ENCODE measurements around the gene HEPACAM2. TPM values are rescaled to one million over a fixed set of nuclear protein-coding genes. Genes with fewer than 3 reads are reported as not detected.

The HEPACAM2 gene
- total RNA-seq, 1 experiment from 2014 or later = not detected

DNA sequence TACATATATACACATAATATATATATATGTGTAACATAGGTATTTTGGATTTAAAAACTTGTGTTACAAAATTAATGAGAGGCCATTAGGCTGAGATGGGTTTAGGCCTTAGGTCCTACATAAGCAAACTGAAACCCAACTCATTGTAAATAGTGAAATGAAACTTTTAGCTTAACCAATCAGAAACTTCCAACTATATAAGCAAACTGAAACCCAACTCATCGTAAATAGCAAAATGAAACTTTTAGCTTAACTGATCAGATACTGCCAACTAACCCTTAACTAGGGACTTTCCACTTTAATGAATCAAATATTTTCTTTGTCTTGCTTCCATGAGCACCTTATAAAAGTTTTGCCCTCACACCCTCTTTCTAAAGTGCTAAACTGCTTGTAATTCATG, 60.8 kb downstream of the HEPACAM2 start (continued):
- TF ChIP-seq, protein P1, sequence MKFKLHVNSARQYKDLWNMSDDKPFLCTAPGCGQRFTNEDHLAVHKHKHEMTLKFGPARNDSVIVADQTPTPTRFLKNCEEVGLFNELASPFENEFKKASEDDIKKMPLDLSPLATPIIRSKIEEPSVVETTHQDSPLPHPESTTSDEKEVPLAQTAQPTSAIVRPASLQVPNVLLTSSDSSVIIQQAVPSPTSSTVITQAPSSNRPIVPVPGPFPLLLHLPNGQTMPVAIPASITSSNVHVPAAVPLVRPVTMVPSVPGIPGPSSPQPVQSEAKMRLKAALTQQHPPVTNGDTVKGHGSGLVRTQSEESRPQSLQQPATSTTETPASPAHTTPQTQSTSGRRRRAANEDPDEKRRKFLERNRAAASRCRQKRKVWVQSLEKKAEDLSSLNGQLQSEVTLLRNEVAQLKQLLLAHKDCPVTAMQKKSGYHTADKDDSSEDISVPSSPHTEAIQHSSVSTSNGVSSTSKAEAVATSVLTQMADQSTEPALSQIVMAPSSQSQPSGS (CRISPR knock-in tag; IDR thresholded peaks at IDR 0.05; ENCODE audit: borderline replicate concordance, low read depth) = no peak
- TF ChIP-seq, protein P2, sequence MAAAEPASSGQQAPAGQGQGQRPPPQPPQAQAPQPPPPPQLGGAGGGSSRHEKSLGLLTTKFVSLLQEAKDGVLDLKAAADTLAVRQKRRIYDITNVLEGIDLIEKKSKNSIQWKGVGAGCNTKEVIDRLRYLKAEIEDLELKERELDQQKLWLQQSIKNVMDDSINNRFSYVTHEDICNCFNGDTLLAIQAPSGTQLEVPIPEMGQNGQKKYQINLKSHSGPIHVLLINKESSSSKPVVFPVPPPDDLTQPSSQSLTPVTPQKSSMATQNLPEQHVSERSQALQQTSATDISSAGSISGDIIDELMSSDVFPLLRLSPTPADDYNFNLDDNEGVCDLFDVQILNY (CRISPR knock-in tag; IDR thresholded peaks at IDR 0.05) = no peak

DNA sequence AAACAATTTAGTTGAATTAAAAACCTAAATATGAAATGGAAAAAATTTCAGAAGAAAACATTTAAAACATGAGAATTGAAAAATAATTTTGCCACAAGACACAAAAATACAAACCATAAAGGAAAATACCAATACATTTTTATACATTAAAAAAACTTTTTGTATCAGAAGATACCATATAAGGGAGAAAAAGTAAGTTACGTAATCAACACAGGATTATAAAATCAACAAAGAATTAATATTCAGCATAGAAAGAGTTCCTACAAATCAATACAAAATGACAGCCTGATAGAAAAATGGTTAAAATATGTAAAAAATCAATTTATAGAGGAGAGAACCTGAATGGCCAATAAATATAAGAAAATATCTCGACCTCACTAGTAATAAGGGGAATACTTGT, 61.5 kb downstream of the HEPACAM2 start:
- 0 out of 2 replicates have a peak, but pooled peaks cover 6% of the 10 kb centered on the region for H3K9me3 Mint-ChIP-seq
- ChIA-PET POLR2A (no interaction called here), CTCF (no interaction called here)
- no peaks in the 10 kb centered on the region for H3K36me3 Mint-ChIP-seq
- no peak overlapping the region for H3K27ac Mint-ChIP-seq
- ATAC-seq = no peak
- no peak overlapping the region for H3K4me3 Mint-ChIP-seq
- peaks cover 26% of the 10 kb centered on the region for H3K27me3 Mint-ChIP-seq (ENCODE audit: low read depth)
- no peaks in the 10 kb centered on the region for H3K4me1 Mint-ChIP-seq
- DNase-seq (ENCODE audit: low spot score) = no peak
- TF ChIP-seq TP53 (CRISPR knock-in tag; IDR thresholded peaks at IDR 0.05) (no peak), JUN (CRISPR knock-in tag; IDR thresholded peaks at IDR 0.05) (no peak)
- TF ChIP-seq, protein P3, sequence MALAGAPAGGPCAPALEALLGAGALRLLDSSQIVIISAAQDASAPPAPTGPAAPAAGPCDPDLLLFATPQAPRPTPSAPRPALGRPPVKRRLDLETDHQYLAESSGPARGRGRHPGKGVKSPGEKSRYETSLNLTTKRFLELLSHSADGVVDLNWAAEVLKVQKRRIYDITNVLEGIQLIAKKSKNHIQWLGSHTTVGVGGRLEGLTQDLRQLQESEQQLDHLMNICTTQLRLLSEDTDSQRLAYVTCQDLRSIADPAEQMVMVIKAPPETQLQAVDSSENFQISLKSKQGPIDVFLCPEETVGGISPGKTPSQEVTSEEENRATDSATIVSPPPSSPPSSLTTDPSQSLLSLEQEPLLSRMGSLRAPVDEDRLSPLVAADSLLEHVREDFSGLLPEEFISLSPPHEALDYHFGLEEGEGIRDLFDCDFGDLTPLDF (CRISPR knock-in tag; IDR thresholded peaks at IDR 0.05) = no peak

DNA sequence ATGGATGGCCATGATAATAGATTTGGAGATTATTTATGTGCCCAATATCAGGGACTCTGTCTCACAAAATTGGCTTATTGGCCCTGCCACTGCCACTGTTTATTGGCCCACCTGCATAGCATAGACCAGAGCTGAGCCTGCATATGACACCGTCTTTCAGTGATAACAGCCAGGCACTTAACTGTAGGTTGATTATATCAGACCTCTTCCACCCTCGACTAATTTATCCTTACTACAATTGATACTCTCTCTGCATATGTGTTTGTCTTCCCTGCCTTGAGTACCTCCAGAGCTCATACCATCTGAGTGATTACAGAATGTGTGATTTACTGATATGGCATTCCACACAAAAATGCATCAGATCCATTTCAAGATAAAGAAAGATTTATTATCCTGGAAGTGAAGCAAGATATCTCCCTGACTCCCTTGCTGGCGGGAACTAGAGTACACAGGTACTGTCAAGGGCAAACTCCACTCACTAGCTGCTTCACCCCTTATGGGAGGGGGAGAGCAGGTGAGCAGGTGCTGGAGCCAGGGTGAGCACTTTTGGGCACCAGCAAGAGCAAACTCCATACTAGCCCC, 65.0 kb downstream of the HEPACAM2 start:
- Mint-ChIP-seq H3K27me3 (ENCODE audit: low read depth) (no peaks in the 10 kb centered on the region; the same call in none of the 2 replicates), H3K4me1 (no peaks in the 10 kb centered on the region), H3K4me3 (no peak overlapping the region), H3K36me3 (no peaks in the 10 kb centered on the region), H3K9me3 (no peaks in the 10 kb centered on the region), H3K27ac (no peak overlapping the region)
- DNase-seq (ENCODE audit: low spot score) (no peak), ATAC-seq (no peak)
- POLR2A ChIA-PET = no interaction called here
- TF ChIP-seq ZNF423 (CRISPR knock-in tag; IDR thresholded peaks at IDR 0.05) = no peak
- TF ChIP-seq, protein P4, sequence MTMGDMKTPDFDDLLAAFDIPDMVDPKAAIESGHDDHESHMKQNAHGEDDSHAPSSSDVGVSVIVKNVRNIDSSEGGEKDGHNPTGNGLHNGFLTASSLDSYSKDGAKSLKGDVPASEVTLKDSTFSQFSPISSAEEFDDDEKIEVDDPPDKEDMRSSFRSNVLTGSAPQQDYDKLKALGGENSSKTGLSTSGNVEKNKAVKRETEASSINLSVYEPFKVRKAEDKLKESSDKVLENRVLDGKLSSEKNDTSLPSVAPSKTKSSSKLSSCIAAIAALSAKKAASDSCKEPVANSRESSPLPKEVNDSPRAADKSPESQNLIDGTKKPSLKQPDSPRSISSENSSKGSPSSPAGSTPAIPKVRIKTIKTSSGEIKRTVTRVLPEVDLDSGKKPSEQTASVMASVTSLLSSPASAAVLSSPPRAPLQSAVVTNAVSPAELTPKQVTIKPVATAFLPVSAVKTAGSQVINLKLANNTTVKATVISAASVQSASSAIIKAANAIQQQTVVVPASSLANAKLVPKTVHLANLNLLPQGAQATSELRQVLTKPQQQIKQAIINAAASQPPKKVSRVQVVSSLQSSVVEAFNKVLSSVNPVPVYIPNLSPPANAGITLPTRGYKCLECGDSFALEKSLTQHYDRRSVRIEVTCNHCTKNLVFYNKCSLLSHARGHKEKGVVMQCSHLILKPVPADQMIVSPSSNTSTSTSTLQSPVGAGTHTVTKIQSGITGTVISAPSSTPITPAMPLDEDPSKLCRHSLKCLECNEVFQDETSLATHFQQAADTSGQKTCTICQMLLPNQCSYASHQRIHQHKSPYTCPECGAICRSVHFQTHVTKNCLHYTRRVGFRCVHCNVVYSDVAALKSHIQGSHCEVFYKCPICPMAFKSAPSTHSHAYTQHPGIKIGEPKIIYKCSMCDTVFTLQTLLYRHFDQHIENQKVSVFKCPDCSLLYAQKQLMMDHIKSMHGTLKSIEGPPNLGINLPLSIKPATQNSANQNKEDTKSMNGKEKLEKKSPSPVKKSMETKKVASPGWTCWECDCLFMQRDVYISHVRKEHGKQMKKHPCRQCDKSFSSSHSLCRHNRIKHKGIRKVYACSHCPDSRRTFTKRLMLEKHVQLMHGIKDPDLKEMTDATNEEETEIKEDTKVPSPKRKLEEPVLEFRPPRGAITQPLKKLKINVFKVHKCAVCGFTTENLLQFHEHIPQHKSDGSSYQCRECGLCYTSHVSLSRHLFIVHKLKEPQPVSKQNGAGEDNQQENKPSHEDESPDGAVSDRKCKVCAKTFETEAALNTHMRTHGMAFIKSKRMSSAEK (CRISPR knock-in tag; IDR thresholded peaks at IDR 0.05; ENCODE audit: borderline replicate concordance) = no peak
- TF ChIP-seq GTF2I (CRISPR knock-in tag; conservative IDR thresholded peaks at IDR 0.05) = no peak
- no peak for TF ChIP-seq CREM (CRISPR knock-in tag; IDR thresholded peaks at IDR 0.05)
- TF ChIP-seq, protein P5, sequence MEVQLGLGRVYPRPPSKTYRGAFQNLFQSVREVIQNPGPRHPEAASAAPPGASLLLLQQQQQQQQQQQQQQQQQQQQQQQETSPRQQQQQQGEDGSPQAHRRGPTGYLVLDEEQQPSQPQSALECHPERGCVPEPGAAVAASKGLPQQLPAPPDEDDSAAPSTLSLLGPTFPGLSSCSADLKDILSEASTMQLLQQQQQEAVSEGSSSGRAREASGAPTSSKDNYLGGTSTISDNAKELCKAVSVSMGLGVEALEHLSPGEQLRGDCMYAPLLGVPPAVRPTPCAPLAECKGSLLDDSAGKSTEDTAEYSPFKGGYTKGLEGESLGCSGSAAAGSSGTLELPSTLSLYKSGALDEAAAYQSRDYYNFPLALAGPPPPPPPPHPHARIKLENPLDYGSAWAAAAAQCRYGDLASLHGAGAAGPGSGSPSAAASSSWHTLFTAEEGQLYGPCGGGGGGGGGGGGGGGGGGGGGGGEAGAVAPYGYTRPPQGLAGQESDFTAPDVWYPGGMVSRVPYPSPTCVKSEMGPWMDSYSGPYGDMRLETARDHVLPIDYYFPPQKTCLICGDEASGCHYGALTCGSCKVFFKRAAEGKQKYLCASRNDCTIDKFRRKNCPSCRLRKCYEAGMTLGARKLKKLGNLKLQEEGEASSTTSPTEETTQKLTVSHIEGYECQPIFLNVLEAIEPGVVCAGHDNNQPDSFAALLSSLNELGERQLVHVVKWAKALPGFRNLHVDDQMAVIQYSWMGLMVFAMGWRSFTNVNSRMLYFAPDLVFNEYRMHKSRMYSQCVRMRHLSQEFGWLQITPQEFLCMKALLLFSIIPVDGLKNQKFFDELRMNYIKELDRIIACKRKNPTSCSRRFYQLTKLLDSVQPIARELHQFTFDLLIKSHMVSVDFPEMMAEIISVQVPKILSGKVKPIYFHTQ (CRISPR knock-in tag; IDR thresholded peaks at IDR 0.05) = no peak
- TF ChIP-seq, protein P6, sequence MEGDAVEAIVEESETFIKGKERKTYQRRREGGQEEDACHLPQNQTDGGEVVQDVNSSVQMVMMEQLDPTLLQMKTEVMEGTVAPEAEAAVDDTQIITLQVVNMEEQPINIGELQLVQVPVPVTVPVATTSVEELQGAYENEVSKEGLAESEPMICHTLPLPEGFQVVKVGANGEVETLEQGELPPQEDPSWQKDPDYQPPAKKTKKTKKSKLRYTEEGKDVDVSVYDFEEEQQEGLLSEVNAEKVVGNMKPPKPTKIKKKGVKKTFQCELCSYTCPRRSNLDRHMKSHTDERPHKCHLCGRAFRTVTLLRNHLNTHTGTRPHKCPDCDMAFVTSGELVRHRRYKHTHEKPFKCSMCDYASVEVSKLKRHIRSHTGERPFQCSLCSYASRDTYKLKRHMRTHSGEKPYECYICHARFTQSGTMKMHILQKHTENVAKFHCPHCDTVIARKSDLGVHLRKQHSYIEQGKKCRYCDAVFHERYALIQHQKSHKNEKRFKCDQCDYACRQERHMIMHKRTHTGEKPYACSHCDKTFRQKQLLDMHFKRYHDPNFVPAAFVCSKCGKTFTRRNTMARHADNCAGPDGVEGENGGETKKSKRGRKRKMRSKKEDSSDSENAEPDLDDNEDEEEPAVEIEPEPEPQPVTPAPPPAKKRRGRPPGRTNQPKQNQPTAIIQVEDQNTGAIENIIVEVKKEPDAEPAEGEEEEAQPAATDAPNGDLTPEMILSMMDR (IDR thresholded peaks at IDR 0.05) = no peak
- CTCF ChIA-PET = no interaction called here

Data from WTC11 (cell line).